Body of pancreas (tissue), 4 donors: ENCODE measurements around the gene ETS2.

Experiments used
- POLR2A ChIP-seq, 3 donors: fragments of 450-650 bp; IDR thresholded peaks; one replicate each; pipeline ENCODE4 v1.6.1; 2016; ENCODE audit warnings: antibody characterized with exemption in 3 of 3, mild to moderate bottlenecking in 2 of 3
- TF ChIP-seq, protein P1 (sequence below), 7 experiments: fragments of 450-650 bp in 4 of 7; fragments of 200-600 bp in 3 of 7; sonication (generic) in 3 of 7; IDR thresholded peaks; one replicate each; pipeline ENCODE4 v1.5.1; 2016 to 2019; ENCODE audit warnings: antibody characterized with exemption in 7 of 7

DNA sequence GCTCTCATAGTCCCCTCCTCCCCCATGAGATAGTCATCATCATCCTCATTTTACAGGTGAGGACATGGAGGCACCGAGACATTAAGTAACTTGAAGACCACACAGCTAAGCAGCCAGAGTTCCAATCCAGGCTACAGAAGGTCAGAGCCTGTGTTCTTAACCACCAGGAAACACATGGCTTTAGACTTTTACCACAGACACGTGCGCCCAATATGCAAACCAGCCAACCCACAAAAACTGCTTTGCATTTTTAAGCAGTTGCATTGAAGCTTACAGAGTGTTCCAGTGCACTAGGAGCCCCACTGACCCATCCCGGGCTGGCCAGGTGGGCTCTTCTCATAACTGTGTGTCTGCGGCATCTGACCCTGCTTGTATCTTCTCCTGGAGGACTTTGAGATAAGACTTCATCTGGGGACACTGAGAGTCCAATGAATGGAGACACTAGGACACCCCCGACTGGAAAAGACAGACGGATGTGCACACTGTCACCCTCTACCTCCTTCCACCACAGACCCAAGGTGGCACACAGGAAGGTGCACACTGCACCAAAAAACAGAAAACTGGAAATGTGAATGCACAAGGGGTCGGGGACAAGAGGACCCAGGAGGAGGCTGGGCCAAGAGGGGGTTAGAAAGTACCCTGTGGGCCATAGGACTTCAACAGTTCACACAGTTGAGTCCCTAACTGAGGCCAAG, 56.4 kb downstream of the ETS2 start:
- TF ChIP-seq, protein P1, sequence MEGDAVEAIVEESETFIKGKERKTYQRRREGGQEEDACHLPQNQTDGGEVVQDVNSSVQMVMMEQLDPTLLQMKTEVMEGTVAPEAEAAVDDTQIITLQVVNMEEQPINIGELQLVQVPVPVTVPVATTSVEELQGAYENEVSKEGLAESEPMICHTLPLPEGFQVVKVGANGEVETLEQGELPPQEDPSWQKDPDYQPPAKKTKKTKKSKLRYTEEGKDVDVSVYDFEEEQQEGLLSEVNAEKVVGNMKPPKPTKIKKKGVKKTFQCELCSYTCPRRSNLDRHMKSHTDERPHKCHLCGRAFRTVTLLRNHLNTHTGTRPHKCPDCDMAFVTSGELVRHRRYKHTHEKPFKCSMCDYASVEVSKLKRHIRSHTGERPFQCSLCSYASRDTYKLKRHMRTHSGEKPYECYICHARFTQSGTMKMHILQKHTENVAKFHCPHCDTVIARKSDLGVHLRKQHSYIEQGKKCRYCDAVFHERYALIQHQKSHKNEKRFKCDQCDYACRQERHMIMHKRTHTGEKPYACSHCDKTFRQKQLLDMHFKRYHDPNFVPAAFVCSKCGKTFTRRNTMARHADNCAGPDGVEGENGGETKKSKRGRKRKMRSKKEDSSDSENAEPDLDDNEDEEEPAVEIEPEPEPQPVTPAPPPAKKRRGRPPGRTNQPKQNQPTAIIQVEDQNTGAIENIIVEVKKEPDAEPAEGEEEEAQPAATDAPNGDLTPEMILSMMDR (IDR thresholded peaks at IDR 0.05): no peak
- TF ChIP-seq POLR2A (IDR thresholded peaks at IDR 0.05): no peak
